ENCODE measurements around the gene THADA.

THADA gene

DNA sequence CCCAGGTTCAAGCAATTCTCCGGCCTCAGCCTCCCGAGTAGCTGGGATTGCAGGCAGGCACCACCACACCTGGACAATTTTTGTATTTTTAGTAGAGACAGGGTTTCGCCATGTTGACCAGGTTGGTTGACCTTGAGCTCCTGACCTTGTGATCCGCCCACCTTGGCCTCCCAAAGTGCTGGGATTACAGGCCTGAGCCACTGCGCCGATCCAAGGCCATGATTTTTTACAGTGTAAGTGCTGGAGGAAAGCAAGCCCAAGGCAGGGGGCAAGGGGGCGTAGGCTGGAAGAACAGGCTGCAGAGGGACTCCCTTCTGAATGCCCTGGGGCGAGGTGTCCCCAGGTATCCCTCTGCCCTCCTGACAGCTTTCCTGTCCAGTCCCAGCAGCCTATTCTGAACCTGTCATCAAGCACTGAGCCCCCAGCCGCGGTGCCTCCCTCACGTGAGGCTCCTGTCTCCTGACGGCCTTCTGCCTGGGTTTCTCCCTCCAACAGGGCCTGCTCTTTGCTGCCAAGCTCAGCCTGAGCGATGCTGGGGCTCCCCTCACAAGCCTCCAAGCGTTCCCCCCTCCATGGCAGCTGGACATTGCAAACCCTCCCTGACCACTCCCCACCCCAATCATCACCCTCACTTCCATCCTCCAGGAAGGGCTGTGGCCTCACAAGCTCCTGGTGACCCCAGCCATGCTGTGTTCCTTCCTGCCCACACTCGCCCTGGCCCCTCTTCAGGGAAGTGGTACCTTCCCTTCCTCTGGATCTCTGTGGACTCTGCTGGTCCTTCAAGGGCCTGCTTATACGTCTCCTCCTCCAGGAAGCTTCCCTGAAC, 407.1 kb downstream of the THADA start:
- H3K4me1 ChIP-seq (ENCODE audit: control insufficient read depth, insufficient read depth, low read length), result no peaks in the 10 kb centered on the region
- CTCF ChIA-PET, result interaction anchor here (0.7 to 1.2 kb wide), 2 partner anchors 9 to 107 kb away, joined by 3 to 4 read pairs; no protein-coding TSS in a partner anchor

DNA sequence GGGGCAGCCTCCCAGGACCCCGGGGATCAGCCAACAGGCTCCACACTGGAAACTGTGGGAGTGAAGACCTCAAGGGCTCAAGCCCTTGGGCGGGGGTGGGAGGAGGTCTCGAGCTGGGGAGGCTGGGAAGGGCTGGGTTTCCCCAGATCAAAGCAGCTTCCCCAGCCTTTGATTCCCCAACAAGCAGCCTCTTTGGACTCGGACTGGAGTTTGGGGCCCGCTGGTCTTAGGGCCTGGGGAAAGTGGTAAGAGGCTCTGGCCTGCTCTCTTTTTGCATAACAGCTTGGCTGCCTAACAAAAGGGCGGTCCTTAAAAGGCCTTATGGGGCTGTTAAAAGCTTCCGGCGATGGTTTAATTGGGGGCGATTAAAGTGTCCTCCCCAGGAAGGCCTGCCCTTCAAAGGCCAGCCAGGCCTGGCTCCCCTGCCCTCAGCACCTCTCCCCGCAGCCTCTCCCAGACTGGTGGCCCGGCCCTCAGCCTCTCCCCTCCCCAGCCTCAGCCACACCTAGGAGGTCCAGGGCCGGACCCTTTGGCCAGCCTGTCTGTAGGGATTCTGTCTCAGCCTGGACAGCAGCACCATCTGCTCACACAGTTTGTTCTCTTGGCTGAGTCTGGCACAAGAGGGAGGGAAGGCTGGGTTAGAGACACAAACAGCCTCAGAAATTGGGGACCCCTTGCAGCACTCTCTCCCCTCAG, 409.0 kb downstream of the THADA start:
- Histone ChIP-seq H3K4me3 (ENCODE audit: low read depth, low read length) (no peak overlapping the region), H3K36me3 (ENCODE audit: control insufficient read depth in 2 of 2, insufficient read depth in 1 of 2, low read length in 2 of 2) (no peaks in the 10 kb centered on the region), H3K4me1 (ENCODE audit: control insufficient read depth, insufficient read depth, low read length) (no peaks in the 10 kb centered on the region), H3K27ac (ENCODE audit: extremely low read depth, low read depth, low read length) (no peak overlapping the region), H3K9me3 (ENCODE audit: control insufficient read depth, insufficient read depth, low read depth, low read length) (no peaks in the 10 kb centered on the region)
- ChIA-PET CTCF (interaction anchor here (1.0 kb wide), 1 partner anchor 17 kb away, joined by 4 read pairs; no protein-coding TSS in a partner anchor), POLR2A (no interaction called here)
- TF ChIP-seq ZNF621 (tag by site-specific recombination; IDR thresholded peaks at IDR 0.05) (no peak), ZNF48 (tag by site-specific recombination; IDR thresholded peaks at IDR 0.05) (no peak)

More for the DNA sequence above, 407.1 kb downstream of the THADA start:
- POLR2A ChIA-PET, result interaction anchor here (0.7 kb wide), 1 partner anchor 12 kb away, joined by 3 read pairs; no protein-coding TSS in a partner anchor
- no peak overlapping the region for H3K4me3 ChIP-seq (ENCODE audit: low read depth, low read length)
- no peaks in the 10 kb centered on the region for H3K36me3 ChIP-seq (ENCODE audit: control insufficient read depth in 2 of 2, insufficient read depth in 1 of 2, low read length in 2 of 2)
- TF ChIP-seq ZNF529 (tag by site-specific recombination; IDR thresholded peaks at IDR 0.05; ENCODE audit: insufficient replicate concordance) (no peak), ZNF211 (tag by site-specific recombination; IDR thresholded peaks at IDR 0.05; ENCODE audit: low read depth) (no peak), ZNF350 (tag by site-specific recombination; IDR thresholded peaks at IDR 0.05) (no peak), GLIS1 (tag by site-specific recombination; IDR thresholded peaks at IDR 0.05) (no peak), ZNF473 (tag by site-specific recombination; IDR thresholded peaks at IDR 0.05) (no peak), ZNF2 (tag by site-specific recombination; IDR thresholded peaks at IDR 0.05) (no peak), SP7 (tag by site-specific recombination; IDR thresholded peaks at IDR 0.05) (no peak), ZNF585B (tag by site-specific recombination; IDR thresholded peaks at IDR 0.05) (no peak), ZNF777 (tag by site-specific recombination; IDR thresholded peaks at IDR 0.05; ENCODE audit: borderline replicate concordance) (no peak), ZNF544 (tag by site-specific recombination; IDR thresholded peaks at IDR 0.05) (no peak), ZNF707 (tag by site-specific recombination; IDR thresholded peaks at IDR 0.05) (no peak)
- TF ChIP-seq, protein P1, sequence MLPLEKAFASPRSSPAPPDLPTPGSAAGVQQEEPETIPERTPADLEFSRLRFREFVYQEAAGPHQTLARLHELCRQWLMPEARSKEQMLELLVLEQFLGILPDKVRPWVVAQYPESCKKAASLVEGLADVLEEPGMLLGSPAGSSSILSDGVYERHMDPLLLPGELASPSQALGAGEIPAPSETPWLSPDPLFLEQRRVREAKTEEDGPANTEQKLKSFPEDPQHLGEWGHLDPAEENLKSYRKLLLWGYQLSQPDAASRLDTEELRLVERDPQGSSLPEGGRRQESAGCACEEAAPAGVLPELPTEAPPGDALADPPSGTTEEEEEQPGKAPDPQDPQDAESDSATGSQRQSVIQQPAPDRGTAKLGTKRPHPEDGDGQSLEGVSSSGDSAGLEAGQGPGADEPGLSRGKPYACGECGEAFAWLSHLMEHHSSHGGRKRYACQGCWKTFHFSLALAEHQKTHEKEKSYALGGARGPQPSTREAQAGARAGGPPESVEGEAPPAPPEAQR (tag by site-specific recombination; IDR thresholded peaks at IDR 0.05), result no peak
- TF ChIP-seq, protein P2, sequence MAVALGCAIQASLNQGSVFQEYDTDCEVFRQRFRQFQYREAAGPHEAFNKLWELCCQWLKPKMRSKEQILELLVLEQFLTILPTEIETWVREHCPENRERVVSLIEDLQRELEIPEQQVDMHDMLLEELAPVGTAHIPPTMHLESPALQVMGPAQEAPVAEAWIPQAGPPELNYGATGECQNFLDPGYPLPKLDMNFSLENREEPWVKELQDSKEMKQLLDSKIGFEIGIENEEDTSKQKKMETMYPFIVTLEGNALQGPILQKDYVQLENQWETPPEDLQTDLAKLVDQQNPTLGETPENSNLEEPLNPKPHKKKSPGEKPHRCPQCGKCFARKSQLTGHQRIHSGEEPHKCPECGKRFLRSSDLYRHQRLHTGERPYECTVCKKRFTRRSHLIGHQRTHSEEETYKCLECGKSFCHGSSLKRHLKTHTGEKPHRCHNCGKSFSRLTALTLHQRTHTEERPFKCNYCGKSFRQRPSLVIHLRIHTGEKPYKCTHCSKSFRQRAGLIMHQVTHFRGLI (tag by site-specific recombination; IDR thresholded peaks at IDR 0.05), result no peak
- no peak overlapping the region for H3K27ac ChIP-seq (ENCODE audit: extremely low read depth, low read depth, low read length)
- no peaks in the 10 kb centered on the region for H3K9me3 ChIP-seq (ENCODE audit: control insufficient read depth, insufficient read depth, low read depth, low read length)

DNA sequence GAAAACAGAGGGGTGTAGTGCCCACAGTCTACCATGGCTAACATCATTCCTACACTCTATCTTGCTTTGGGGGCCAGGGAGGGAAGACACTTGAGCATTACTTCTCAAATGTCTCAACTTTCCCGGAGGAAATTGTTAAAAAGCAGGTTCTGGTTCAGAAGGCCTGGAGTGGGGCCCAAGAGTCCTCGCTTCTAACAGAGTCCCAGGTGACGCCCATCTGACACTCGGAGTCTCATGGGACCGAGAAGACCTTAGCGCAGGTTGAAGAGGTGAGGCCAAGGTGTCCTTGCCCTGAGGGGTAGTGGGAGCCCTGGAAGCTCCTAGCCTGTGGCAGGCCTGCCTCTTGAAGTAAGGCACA, 409.5 kb downstream of the THADA start:
- no peaks in the 10 kb centered on the region for H3K4me1 ChIP-seq (ENCODE audit: control insufficient read depth, insufficient read depth, low read length)
- ChIA-PET CTCF (interaction anchor here (1.0 kb wide), 1 partner anchor 17 kb away, joined by 4 read pairs; no protein-coding TSS in a partner anchor), POLR2A (no interaction called here)
- H3K9me3 ChIP-seq (ENCODE audit: control insufficient read depth, insufficient read depth, low read depth, low read length), result no peaks in the 10 kb centered on the region
- no peak overlapping the region for H3K4me3 ChIP-seq (ENCODE audit: low read depth, low read length)
- H3K27ac ChIP-seq (ENCODE audit: extremely low read depth, low read depth, low read length), result no peak overlapping the region
- H3K36me3 ChIP-seq (ENCODE audit: control insufficient read depth in 2 of 2, insufficient read depth in 1 of 2, low read length in 2 of 2), result no peaks in the 10 kb centered on the region
- TF ChIP-seq, protein P3, sequence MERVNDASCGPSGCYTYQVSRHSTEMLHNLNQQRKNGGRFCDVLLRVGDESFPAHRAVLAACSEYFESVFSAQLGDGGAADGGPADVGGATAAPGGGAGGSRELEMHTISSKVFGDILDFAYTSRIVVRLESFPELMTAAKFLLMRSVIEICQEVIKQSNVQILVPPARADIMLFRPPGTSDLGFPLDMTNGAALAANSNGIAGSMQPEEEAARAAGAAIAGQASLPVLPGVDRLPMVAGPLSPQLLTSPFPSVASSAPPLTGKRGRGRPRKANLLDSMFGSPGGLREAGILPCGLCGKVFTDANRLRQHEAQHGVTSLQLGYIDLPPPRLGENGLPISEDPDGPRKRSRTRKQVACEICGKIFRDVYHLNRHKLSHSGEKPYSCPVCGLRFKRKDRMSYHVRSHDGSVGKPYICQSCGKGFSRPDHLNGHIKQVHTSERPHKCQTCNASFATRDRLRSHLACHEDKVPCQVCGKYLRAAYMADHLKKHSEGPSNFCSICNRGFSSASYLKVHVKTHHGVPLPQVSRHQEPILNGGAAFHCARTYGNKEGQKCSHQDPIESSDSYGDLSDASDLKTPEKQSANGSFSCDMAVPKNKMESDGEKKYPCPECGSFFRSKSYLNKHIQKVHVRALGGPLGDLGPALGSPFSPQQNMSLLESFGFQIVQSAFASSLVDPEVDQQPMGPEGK (tag by site-specific recombination; IDR thresholded peaks at IDR 0.05), result no peak
- TF ChIP-seq SETDB1 (IDR thresholded peaks at IDR 0.05; ENCODE audit: insufficient read length, low read length) (no peak), ZSCAN30 (tag by site-specific recombination; IDR thresholded peaks at IDR 0.05) (no peak), ZNF626 (tag by site-specific recombination; IDR thresholded peaks at IDR 0.05) (no peak), ZNF132 (tag by site-specific recombination; IDR thresholded peaks at IDR 0.05; ENCODE audit: borderline replicate concordance) (no peak), SCRT2 (tag by site-specific recombination; IDR thresholded peaks at IDR 0.05) (no peak), ZNF248 (tag by site-specific recombination; IDR thresholded peaks at IDR 0.05) (no peak), ZNF37A (tag by site-specific recombination; IDR thresholded peaks at IDR 0.05) (no peak), MEIS1 (CRISPR knock-in tag; IDR thresholded peaks at IDR 0.05; ENCODE audit: borderline replicate concordance) (no peak)
- TF ChIP-seq, protein P4, sequence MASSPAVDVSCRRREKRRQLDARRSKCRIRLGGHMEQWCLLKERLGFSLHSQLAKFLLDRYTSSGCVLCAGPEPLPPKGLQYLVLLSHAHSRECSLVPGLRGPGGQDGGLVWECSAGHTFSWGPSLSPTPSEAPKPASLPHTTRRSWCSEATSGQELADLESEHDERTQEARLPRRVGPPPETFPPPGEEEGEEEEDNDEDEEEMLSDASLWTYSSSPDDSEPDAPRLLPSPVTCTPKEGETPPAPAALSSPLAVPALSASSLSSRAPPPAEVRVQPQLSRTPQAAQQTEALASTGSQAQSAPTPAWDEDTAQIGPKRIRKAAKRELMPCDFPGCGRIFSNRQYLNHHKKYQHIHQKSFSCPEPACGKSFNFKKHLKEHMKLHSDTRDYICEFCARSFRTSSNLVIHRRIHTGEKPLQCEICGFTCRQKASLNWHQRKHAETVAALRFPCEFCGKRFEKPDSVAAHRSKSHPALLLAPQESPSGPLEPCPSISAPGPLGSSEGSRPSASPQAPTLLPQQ (tag by site-specific recombination; IDR thresholded peaks at IDR 0.05), result no peak

Measured in HEK293 (cell line).